ENCODE results near the gene ITGB2.
A peak's percentile ranks its signal among the peaks of the same experiment; 100 is the strongest.

The ITGB2 gene

GRCh38 chr21:44955141-44955797 lies 34.6 kb upstream of the ITGB2 start:
- no peak for DNase-seq

GRCh38 chr21:44954281-44954771 lies 33.6 kb upstream of the ITGB2 start:
- no peak for DNase-seq

GRCh38 chr21:44953628-44954021 lies 32.9 kb upstream of the ITGB2 start:
- no peak for DNase-seq

- DNase-seq = no peak
Observed at GRCh38 chr21:44952929-44953627, 32.4 kb upstream of the ITGB2 start.

GRCh38 chr21:44952116-44952928 lies 31.6 kb upstream of the ITGB2 start:
- DNase-seq = no peak

GRCh38 chr21:44951186-44951915 lies 30.7 kb upstream of the ITGB2 start:
- no peak for DNase-seq

- DNase-seq = no peak
Observed at GRCh38 chr21:44950351-44950750, 29.7 kb upstream of the ITGB2 start.

- DNase-seq = peak; percentile 71 to 89 (median 76)
Observed at GRCh38 chr21:44949779-44950198, 29.1 kb upstream of the ITGB2 start.

- DNase-seq = no peak
Observed at GRCh38 chr21:44949161-44949778, 28.6 kb upstream of the ITGB2 start.

GRCh38 chr21:44948426-44949120 lies 27.9 kb upstream of the ITGB2 start:
- DNase-seq = no peak

GRCh38 chr21:44947930-44948331 lies 27.2 kb upstream of the ITGB2 start:
- DNase-seq = no peak

- no peak for DNase-seq
Observed at GRCh38 chr21:44947111-44947929, 26.6 kb upstream of the ITGB2 start.

GRCh38 chr21:44946254-44947041 lies 25.7 kb upstream of the ITGB2 start:
- no peak for DNase-seq

- DNase-seq = no peak
Observed at GRCh38 chr21:44944596-44944995, 23.9 kb upstream of the ITGB2 start.

GRCh38 chr21:44943686-44944550 lies 23.2 kb upstream of the ITGB2 start:
- no peak for DNase-seq

- DNase-seq = no peak
Observed at GRCh38 chr21:44943005-44943685, 22.4 kb upstream of the ITGB2 start.

- DNase-seq = no peak
Observed at GRCh38 chr21:44942566-44942965, 21.9 kb upstream of the ITGB2 start.

- DNase-seq = no peak
Observed at GRCh38 chr21:44941567-44941966, 20.9 kb upstream of the ITGB2 start.

Measured in suppressor macrophage (primary cell).